Body of pancreas (tissue), 4 donors: ENCODE data around the gene QKI.

ENCODE experiments used
- CTCF ChIP-seq, 7 experiments: fragments of 450-650 bp in 4 of 7; fragments of 200-600 bp in 3 of 7; sonication (generic) in 3 of 7; IDR thresholded peaks; one replicate each; pipeline ENCODE4 v1.5.1; 2016 to 2019; ENCODE audit warnings: antibody characterized with exemption in 7 of 7
- POLR2A ChIP-seq, 3 donors: fragments of 450-650 bp; IDR thresholded peaks; one replicate each; pipeline ENCODE4 v1.6.1; 2016; ENCODE audit warnings: antibody characterized with exemption in 3 of 3, mild to moderate bottlenecking in 2 of 3

GRCh38 chr6:163418311-163419029, 4.0 kb downstream of the QKI start:
- TF ChIP-seq CTCF (IDR thresholded peaks at IDR 0.05) (no peak), POLR2A (IDR thresholded peaks at IDR 0.05) (no peak)
